Measurements from ENCODE around the gene C1orf56. TPM values are rescaled to one million over a fixed set of nuclear protein-coding genes. Genes with fewer than 3 reads are reported as not detected.

Gene C1orf56
- total and polyA plus RNA-seq, 2 donors (not counting 3 experiments of a cell fraction or from before 2014, with no cell fraction given) = 3.0 to 3.5 TPM

DNA sequence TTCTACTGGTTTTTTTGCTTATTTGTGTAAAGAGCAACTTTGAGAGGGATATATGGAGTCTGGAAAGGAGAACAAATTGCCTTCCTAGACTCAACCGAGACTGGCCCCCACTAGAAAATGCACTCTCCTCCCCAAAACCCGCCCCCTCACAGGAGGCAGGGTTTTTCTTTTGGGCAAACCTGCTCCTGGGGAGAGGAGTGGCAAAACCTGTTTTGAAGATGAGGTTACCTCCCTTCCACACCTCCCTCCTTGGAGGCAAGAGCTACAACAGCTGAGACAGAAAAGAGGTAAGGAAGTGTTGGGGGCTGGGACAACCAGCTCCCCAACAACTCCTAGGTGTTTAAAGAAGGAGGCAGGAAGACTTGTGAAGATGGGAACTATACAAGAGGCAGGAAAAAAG lies 11.2 kb upstream of the C1orf56 start, which contains the start of gene BNIPL:
TSS of gene BNIPL (plus strand) at position 231 of the 400 bp plus-strand sequence. CDS start at position 371, 140 bp downstream.
- no peaks in the 10 kb centered on the region for H3K79me2 ChIP-seq (ENCODE audit: control insufficient read depth, insufficient read depth, low read length)
- H3K9ac ChIP-seq (replicated peaks; ENCODE audit: extremely low read depth, insufficient read depth, low read length) = no peak within 1 kb of the TSS
- no TSS peak for BruUV-seq (replicated peaks)
- no peaks in the 10 kb centered on the region for H4K20me1 ChIP-seq (replicated peaks; ENCODE audit: control insufficient read depth, extremely low read depth, insufficient read depth, low read length)
- no peak within 1 kb of the TSS for H3K4me2 ChIP-seq (ENCODE audit: insufficient read depth, low read length)
- no peak within 1 kb of the TSS for H3K4me3 ChIP-seq (replicated peaks in 1 of 3; ENCODE audit: insufficient read depth in 1 of 3, low read depth in 1 of 3, low read length in 3 of 3)
- no peaks in the 10 kb centered on the region for H3K27me3 ChIP-seq (ENCODE audit: control insufficient read depth in 2 of 2, insufficient read depth in 2 of 2, low read length in 2 of 2)
- H2AFZ ChIP-seq (ENCODE audit: low read depth, low read length) = no peak within 1 kb of the TSS
- H3K36me3 ChIP-seq (ENCODE audit: control insufficient read depth in 2 of 2, extremely low read depth in 1 of 2, insufficient read depth in 2 of 2, low read length in 2 of 2) = peaks cover 2 to 6% of the 10 kb centered on the region in 2 experiments
- FAIRE-seq = no peak
- POLR2A ChIA-PET = no interaction called here
- no peak within 1 kb of the TSS for H3K27ac ChIP-seq (ENCODE audit: insufficient read depth, low read depth, low read length)
- CTCF ChIA-PET = interaction anchor here (0.7 to 2.3 kb wide), 4 partner anchors 12 to 40 kb away, joined by 3 to 8 read pairs (median 3); partner anchors contain the start of gene CDC42SE1
- H3K9me3 ChIP-seq (replicated peaks; ENCODE audit: control insufficient read depth, insufficient read depth, low read length) = no peaks in the 10 kb centered on the region
- DNase-seq (ENCODE audit: low read depth, low spot score) = no peak
- intact Hi-C loops (cut with micrococcal nuclease) = no loop called here
- dilution Hi-C loops (cut with MboI; ENCODE audit: extremely low pct_ligation_motif_present, low sequenced_read_pairs) = no loop called here
- H3K4me1 ChIP-seq (ENCODE audit: control insufficient read depth, extremely low read depth, insufficient read depth, low read length) = no peaks in the 10 kb centered on the region
- TF ChIP-seq POLR2A (IDR thresholded peaks at IDR 0.05; ENCODE audit: low read depth, low read length) (no peak), MYC (IDR thresholded peaks at IDR 0.05; ENCODE audit: low read depth, low read length) (no peak), EZH2 (IDR thresholded peaks at IDR 0.05; ENCODE audit: borderline replicate concordance, low read depth, low read length, severe bottlenecking) (no peak), JUN (IDR thresholded peaks at IDR 0.05; ENCODE audit: borderline replicate concordance, insufficient read depth, insufficient read length, low read depth) (no peak), FOS (IDR thresholded peaks at IDR 0.05; ENCODE audit: borderline replicate concordance, insufficient read depth, low read length) (no peak), GATA2 (IDR thresholded peaks at IDR 0.05; ENCODE audit: insufficient read depth, insufficient read length, low read depth, low read length) (no peak), POLR2AphosphoS5 (IDR thresholded peaks at IDR 0.05; ENCODE audit: insufficient read depth, low read depth, low read length) (no peak)
- TF ChIP-seq, protein P1, sequence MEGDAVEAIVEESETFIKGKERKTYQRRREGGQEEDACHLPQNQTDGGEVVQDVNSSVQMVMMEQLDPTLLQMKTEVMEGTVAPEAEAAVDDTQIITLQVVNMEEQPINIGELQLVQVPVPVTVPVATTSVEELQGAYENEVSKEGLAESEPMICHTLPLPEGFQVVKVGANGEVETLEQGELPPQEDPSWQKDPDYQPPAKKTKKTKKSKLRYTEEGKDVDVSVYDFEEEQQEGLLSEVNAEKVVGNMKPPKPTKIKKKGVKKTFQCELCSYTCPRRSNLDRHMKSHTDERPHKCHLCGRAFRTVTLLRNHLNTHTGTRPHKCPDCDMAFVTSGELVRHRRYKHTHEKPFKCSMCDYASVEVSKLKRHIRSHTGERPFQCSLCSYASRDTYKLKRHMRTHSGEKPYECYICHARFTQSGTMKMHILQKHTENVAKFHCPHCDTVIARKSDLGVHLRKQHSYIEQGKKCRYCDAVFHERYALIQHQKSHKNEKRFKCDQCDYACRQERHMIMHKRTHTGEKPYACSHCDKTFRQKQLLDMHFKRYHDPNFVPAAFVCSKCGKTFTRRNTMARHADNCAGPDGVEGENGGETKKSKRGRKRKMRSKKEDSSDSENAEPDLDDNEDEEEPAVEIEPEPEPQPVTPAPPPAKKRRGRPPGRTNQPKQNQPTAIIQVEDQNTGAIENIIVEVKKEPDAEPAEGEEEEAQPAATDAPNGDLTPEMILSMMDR (IDR thresholded peaks at IDR 0.05; ENCODE audit: extremely low read depth in 1 of 2, insufficient read depth in 1 of 2, low read depth in 1 of 2, low read length in 2 of 2) = no peak
- TF ChIP-seq, protein P2, sequence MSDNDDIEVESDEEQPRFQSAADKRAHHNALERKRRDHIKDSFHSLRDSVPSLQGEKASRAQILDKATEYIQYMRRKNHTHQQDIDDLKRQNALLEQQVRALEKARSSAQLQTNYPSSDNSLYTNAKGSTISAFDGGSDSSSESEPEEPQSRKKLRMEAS (IDR thresholded peaks at IDR 0.05; ENCODE audit: insufficient read depth, insufficient read length) = no peak
- H3K9me1 ChIP-seq (replicated peaks; ENCODE audit: control insufficient read depth, extremely low read depth, insufficient read depth, low read length) = no peaks in the 10 kb centered on the region

All from endothelial cell of umbilical vein (primary cell).